A549 (cell line): ENCODE measurements around the gene SNRNP70. TPM values are rescaled to one million over a fixed set of nuclear protein-coding genes. Genes with fewer than 3 reads are reported as not detected.

Experiments used
- ATAC-seq, 2 experiments: fragments of 200-7000 bp in 1 of 2; fragments of >200 bp in 1 of 2; cut with Nextera tagmentation in 1 of 2; cut with Tn5 transposase in 1 of 2; 3 replicates each; pipeline versions ENCODE4 v1.8.0 to v1.9.1; 2018 to 2020; ENCODE audit warnings: mild to moderate bottlenecking in 1 of 2, moderate library complexity in 1 of 2
- CTCF ChIA-PET: fragments of 300-600 bp; sonication (Branson Sonifier 250); formaldehyde crosslinking; extraction: SDS; loops from one replicate; lab custom pipeline; 2021; ENCODE audit warnings: antibody characterized with exemption, inconsistent platforms; lab: Yijun Ruan, JAX
- POLR2A ChIA-PET: fragments of 350-600 bp; formaldehyde crosslinking; extraction: SDS; loops from one replicate; lab custom pipeline; 2021; ENCODE audit warnings: antibody characterized with exemption, inconsistent platforms; lab: Yijun Ruan, JAX
- DNase-seq, 2 experiments: peaks; one replicate each; pipeline versions ENCODE4 v3.0.0 to v3.0.0-alpha.2; 2011 to 2016; ENCODE audit warnings: low read depth in 1 of 2, low spot score in 1 of 2
- FAIRE-seq: peaks from 2 replicates; lab custom pipeline; 2011; peaks lifted over from hg19 to GRCh38; lab: Jason Lieb, UNC
- H3K27ac ChIP-seq, 2 experiments: fragments of >200 bp; sonication (Bioruptor Twin); formaldehyde crosslinking; 3 replicates each; pipeline ENCODE4 v1.5.1; 2016 to 2017
- H3K4me1 ChIP-seq: fragments of >200 bp; sonication (Bioruptor Twin); formaldehyde crosslinking; 3 replicates; pipeline ENCODE4 v1.6.1; 2016
- H3K4me2 ChIP-seq: fragments of >200 bp; sonication (Bioruptor Twin); formaldehyde crosslinking; 3 replicates; pipeline ENCODE4 v1.6.1; 2016
- H3K4me3 ChIP-seq: fragments of >200 bp; sonication (Bioruptor Twin); formaldehyde crosslinking; 3 replicates; pipeline ENCODE4 v1.5.1; 2016
- H3K9me3 ChIP-seq: fragments of >200 bp; sonication (Bioruptor Twin); formaldehyde crosslinking; 3 replicates; pipeline ENCODE4 v1.6.1; 2016
- BHLHE40 ChIP-seq: IDR thresholded peaks from 2 replicates; pipeline ENCODE4 v1.6.1; 2012; ENCODE audit warnings: low read depth, low read length, inconsistent platforms
- CBX2 ChIP-seq: fragments of 200-600 bp; sonication (generic); IDR thresholded peaks from 2 replicates; pipeline ENCODE4 v1.6.1; 2016; ENCODE audit warnings: low read depth, mild to moderate bottlenecking, borderline replicate concordance
- CBX8 ChIP-seq: fragments of 200-600 bp; sonication (generic); IDR thresholded peaks from 2 replicates; pipeline ENCODE4 v1.6.1; 2016
- CHD4 ChIP-seq: fragments of 200-600 bp; sonication (generic); IDR thresholded peaks from 2 replicates; pipeline ENCODE4 v1.6.1; 2016; ENCODE audit warnings: antibody characterized with exemption, mild to moderate bottlenecking, borderline replicate concordance
- EHF ChIP-seq: fragments of 250-450 bp; sonication (Bioruptor Pico); IDR thresholded peaks from 2 replicates; pipeline ENCODE4 v1.5.0; 2020; ENCODE audit warnings: mild to moderate bottlenecking
- FOSB ChIP-seq: fragments of 250-450 bp; sonication (Bioruptor Pico); IDR thresholded peaks from 2 replicates; pipeline ENCODE4 v1.5.0; 2020; ENCODE audit warnings: mild to moderate bottlenecking, moderate library complexity
- FOXS1 ChIP-seq: fragments of 250-450 bp; sonication (Bioruptor Pico); IDR thresholded peaks from 2 replicates; pipeline ENCODE4 v1.5.0; 2020; ENCODE audit warnings: mild to moderate bottlenecking, moderate library complexity
- HEYL ChIP-seq: fragments of 250-450 bp; sonication (Bioruptor Pico); IDR thresholded peaks from 2 replicates; pipeline ENCODE4 v1.8.0; 2021; ENCODE audit warnings: mild to moderate bottlenecking, moderate library complexity
- KDM5A ChIP-seq: fragments of 200-600 bp; sonication (generic); IDR thresholded peaks from 2 replicates; pipeline ENCODE4 v1.6.1; 2016; ENCODE audit warnings: antibody characterized with exemption, mild to moderate bottlenecking
- MAFK ChIP-seq: fragments of 450-650 bp; IDR thresholded peaks from 2 replicates; pipeline ENCODE4 v1.6.1; 2014; ENCODE audit not compliant: partially characterized antibody
- MYC ChIP-seq: IDR thresholded peaks from 2 replicates; pipeline ENCODE4 v1.6.1; 2012; ENCODE audit warnings: mild to moderate bottlenecking, inconsistent platforms, low read length, improper control_type of control experiment, borderline replicate concordance
- RAD21 ChIP-seq, 2 experiments: fragments of >200 bp in 1 of 2; sonication (Bioruptor Twin) in 1 of 2; formaldehyde crosslinking in 1 of 2; IDR thresholded peaks in 1 of 2; conservative IDR thresholded peaks in 1 of 2; 2 replicates in 1 of 2; 3 replicates in 1 of 2; pipeline ENCODE4 v1.6.1; 2012 to 2018; ENCODE audit warnings: inconsistent platforms in 1 of 2
- RFX5 ChIP-seq: fragments of 450-650 bp; IDR thresholded peaks from 2 replicates; pipeline ENCODE4 v1.7.1; 2014; ENCODE audit warnings: antibody characterized with exemption, mild to moderate bottlenecking, moderate library complexity
- SMC3 ChIP-seq: fragments of >200 bp; sonication (Bioruptor Twin); formaldehyde crosslinking; IDR thresholded peaks from 3 replicates; pipeline ENCODE4 v1.6.1; 2018; ENCODE audit warnings: inconsistent platforms
- ZC3H11A ChIP-seq: fragments of 450-650 bp; IDR thresholded peaks from 2 replicates; pipeline ENCODE4 v1.6.1; 2014; ENCODE audit warnings: antibody characterized with exemption, mild to moderate bottlenecking
- ZFP36 ChIP-seq: fragments of 450-650 bp; IDR thresholded peaks from 2 replicates; pipeline ENCODE4 v1.6.1; 2014; ENCODE audit warnings: borderline replicate concordance; ENCODE audit not compliant: partially characterized antibody
- ZSCAN20 ChIP-seq: fragments of 250-450 bp; sonication (Bioruptor Pico); IDR thresholded peaks from 2 replicates; pipeline ENCODE4 v1.8.0; 2022; ENCODE audit warnings: mild to moderate bottlenecking, moderate library complexity
- WGBS: methylation state at CpG from one replicate; pipeline ENCODE4 v1.1.6; 2017; ENCODE audit errors: missing lambda C conversion rate; 5-methylcytosine and 5-hydroxymethylcytosine counted together
- polyA plus RNA-seq, 4 experiments: library from polyadenylated mRNA; depleted of rRNA in 3 of 4; stranded (reverse); fragments of >200 nt; fragmentation: RNase III in 1 of 4; extraction: RNeasy Plus Mini Kit Qiagen cat#74134 plus additional on column Dnase treatment in 1 of 4; gene quantifications; 2 replicates in 3 of 4; 3 replicates in 1 of 4; pipeline ENCODE4 v1.2.3, GENCODE V29; 2011 to 2017
- TF ChIP-seq, protein P1 (sequence below): fragments of >200 bp; sonication (Bioruptor Twin); formaldehyde crosslinking; IDR thresholded peaks from 3 replicates; pipeline ENCODE4 v1.5.1; 2016
- TF ChIP-seq, protein P2 (sequence below): IDR thresholded peaks from 2 replicates; pipeline ENCODE4 v1.6.1; 2012
- TF ChIP-seq, protein P3 (sequence below): fragments of 450-650 bp; IDR thresholded peaks from 2 replicates; pipeline ENCODE4 v1.6.1; 2014; ENCODE audit warnings: antibody characterized with exemption
- TF ChIP-seq, protein P4 (sequence below): IDR thresholded peaks from 2 replicates; pipeline ENCODE4 v1.6.1; 2012; ENCODE audit warnings: low read depth, borderline replicate concordance
- TF ChIP-seq, protein P5 (sequence below): IDR thresholded peaks from 2 replicates; pipeline ENCODE4 v1.6.1; 2012
- TF ChIP-seq, protein P6 (sequence below): fragments of 200-600 bp; sonication (generic); IDR thresholded peaks from 2 replicates; pipeline ENCODE4 v1.6.1; 2016; ENCODE audit warnings: antibody characterized with exemption, mild to moderate bottlenecking, moderate library complexity

The SNRNP70 gene
- polyA plus RNA-seq, 2 of the 4 experiments (the other 2 are of a cell fraction), result 214 to 350 TPM

DNA sequence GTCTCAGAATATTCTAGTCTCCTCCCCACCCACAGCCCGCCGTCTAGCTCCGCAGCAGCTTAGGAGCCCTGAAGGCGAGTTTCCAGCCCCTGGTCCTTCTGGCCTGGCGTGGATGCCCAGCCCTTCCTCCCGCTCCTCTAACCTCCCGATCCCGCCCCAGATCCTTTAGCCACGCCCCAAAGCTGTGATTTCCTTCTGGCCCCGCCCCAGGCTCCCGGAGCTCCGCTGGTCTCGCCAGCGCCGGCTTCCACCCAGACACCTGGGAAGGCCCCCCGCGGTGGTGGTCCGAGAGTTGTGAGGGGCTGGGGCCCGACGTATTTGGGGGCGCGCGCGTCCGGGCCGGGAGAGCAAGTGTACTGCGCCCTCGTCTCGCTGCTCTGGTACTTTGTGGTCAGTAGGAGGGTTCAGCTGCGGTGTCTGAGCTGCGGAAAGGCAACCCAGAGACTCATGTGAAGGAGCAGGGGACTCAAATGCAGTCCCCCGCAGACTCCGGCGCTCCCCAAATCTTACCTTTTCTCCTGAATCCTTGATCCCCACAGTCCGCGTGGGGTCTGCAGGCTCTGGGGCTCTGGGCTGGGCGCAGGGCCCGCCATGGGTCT is 27.5 kb upstream of the SNRNP70 start, which contains the start of gene CGB7:
CGB7 (minus strand) TSS at position 114 of the 599 bp plus-strand sequence. CDS start 2,374 bp downstream, outside the sequence.
- ChIA-PET POLR2A (interaction anchor here (1.5 kb wide), 1 partner anchor 39 kb away, joined by 4 read pairs; no protein-coding TSS in a partner anchor), CTCF (interaction anchor here (0.8 to 7.3 kb wide), 6 partner anchors 9 to 65 kb away, joined by 3 to 96 read pairs (median 16); partner anchors contain the start of genes GYS1, KCNA7 and RUVBL2)
- no peak for FAIRE-seq
- no peaks in the 10 kb centered on the region for H3K9me3 ChIP-seq
- peak; percentile 27 to 74; a peak in 3 of 6 replicates for ATAC-seq
- peak; percentile 57 to 77 for DNase-seq
- peak within 1 kb of the TSS; percentile 54 for H3K4me3 ChIP-seq
- peak within 1 kb of the TSS; percentile 85 for H3K4me2 ChIP-seq
- no peak for TF ChIP-seq BHLHE40
- no peak for TF ChIP-seq EHF (CRISPR knock-in tag)
- no peak for TF ChIP-seq MAFK
- TF ChIP-seq, protein P1, sequence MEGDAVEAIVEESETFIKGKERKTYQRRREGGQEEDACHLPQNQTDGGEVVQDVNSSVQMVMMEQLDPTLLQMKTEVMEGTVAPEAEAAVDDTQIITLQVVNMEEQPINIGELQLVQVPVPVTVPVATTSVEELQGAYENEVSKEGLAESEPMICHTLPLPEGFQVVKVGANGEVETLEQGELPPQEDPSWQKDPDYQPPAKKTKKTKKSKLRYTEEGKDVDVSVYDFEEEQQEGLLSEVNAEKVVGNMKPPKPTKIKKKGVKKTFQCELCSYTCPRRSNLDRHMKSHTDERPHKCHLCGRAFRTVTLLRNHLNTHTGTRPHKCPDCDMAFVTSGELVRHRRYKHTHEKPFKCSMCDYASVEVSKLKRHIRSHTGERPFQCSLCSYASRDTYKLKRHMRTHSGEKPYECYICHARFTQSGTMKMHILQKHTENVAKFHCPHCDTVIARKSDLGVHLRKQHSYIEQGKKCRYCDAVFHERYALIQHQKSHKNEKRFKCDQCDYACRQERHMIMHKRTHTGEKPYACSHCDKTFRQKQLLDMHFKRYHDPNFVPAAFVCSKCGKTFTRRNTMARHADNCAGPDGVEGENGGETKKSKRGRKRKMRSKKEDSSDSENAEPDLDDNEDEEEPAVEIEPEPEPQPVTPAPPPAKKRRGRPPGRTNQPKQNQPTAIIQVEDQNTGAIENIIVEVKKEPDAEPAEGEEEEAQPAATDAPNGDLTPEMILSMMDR, result no peak
- no peak for TF ChIP-seq RFX5
- TF ChIP-seq RAD21 (conservative IDR thresholded peaks at IDR 0.05 in 1 of 2, IDR thresholded peaks at IDR 0.05 in 1 of 2), result no peak
- no peak for TF ChIP-seq CHD4
- TF ChIP-seq, protein P2, sequence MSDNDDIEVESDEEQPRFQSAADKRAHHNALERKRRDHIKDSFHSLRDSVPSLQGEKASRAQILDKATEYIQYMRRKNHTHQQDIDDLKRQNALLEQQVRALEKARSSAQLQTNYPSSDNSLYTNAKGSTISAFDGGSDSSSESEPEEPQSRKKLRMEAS, result no peak
- 53% methylated on average over 34 of the region's 38 CpGs for WGBS
- peaks cover 11% of the 10 kb centered on the region for H3K4me1 ChIP-seq
- peak within 1 kb of the TSS; percentile 64 to 87; a peak in 5 of 6 replicates for H3K27ac ChIP-seq

DNA sequence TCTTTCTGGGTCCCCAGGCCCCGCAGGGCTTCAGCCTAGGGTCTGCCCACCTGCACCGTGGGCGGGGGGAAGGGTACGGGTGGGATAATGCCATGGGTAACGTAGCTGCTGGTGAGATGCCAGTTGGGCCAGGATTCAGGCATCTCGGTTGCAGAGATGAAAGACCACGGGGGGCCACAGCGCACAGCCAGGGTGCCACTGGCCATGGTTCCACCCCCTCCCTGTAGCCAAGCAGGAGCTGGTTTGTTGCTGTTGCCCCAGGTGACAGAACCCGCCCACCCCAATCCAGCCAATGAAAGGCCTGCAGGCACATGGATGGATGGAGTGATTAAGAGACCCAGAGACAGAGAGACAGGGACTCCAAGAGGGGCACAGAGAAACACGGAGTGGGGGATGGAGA is 26.7 kb upstream of the SNRNP70 start:
- H3K4me3 ChIP-seq, result no peak overlapping the region
- peak in 1 of 2 experiments; percentile 56 for DNase-seq
- peak in 1 of 2 experiments; percentile 39; a peak in 3 of 6 replicates for ATAC-seq
- CTCF ChIA-PET, result interaction anchor here (1.0 to 7.3 kb wide), 7 partner anchors 14 to 150 kb away, joined by 3 to 96 read pairs (median 5); partner anchors contain the start of genes GYS1, KCNA7 and RUVBL2
- H3K4me2 ChIP-seq, result no peak overlapping the region
- no peak for FAIRE-seq
- H3K9me3 ChIP-seq, result no peaks in the 10 kb centered on the region
- POLR2A ChIA-PET, result interaction anchor here (1.5 kb wide), 1 partner anchor 39 kb away, joined by 4 read pairs; no protein-coding TSS in a partner anchor
- peaks cover 11% of the 10 kb centered on the region for H3K4me1 ChIP-seq
- no peak overlapping the region for H3K27ac ChIP-seq
- no peak for TF ChIP-seq FOSB (CRISPR knock-in tag)
- no peak for TF ChIP-seq SMC3
- no peak for TF ChIP-seq EHF (CRISPR knock-in tag)
- TF ChIP-seq CBX2, result no peak
- TF ChIP-seq ZFP36, result no peak
- TF ChIP-seq, protein P3, sequence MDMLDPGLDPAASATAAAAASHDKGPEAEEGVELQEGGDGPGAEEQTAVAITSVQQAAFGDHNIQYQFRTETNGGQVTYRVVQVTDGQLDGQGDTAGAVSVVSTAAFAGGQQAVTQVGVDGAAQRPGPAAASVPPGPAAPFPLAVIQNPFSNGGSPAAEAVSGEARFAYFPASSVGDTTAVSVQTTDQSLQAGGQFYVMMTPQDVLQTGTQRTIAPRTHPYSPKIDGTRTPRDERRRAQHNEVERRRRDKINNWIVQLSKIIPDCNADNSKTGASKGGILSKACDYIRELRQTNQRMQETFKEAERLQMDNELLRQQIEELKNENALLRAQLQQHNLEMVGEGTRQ, result no peak
- no peak for TF ChIP-seq HEYL (CRISPR knock-in tag)
- TF ChIP-seq, protein P4, sequence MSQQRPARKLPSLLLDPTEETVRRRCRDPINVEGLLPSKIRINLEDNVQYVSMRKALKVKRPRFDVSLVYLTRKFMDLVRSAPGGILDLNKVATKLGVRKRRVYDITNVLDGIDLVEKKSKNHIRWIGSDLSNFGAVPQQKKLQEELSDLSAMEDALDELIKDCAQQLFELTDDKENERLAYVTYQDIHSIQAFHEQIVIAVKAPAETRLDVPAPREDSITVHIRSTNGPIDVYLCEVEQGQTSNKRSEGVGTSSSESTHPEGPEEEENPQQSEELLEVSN, result no peak
- no peak for TF ChIP-seq FOXS1 (CRISPR knock-in tag)
- no peak for TF ChIP-seq KDM5A
- TF ChIP-seq RAD21 (conservative IDR thresholded peaks at IDR 0.05 in 1 of 2, IDR thresholded peaks at IDR 0.05 in 1 of 2), result no peak
- no peak for TF ChIP-seq MYC
- TF ChIP-seq, all 56 proteins: peak for 0
- WGBS, result 81% methylated on average over 10 of the region's 10 CpGs

DNA sequence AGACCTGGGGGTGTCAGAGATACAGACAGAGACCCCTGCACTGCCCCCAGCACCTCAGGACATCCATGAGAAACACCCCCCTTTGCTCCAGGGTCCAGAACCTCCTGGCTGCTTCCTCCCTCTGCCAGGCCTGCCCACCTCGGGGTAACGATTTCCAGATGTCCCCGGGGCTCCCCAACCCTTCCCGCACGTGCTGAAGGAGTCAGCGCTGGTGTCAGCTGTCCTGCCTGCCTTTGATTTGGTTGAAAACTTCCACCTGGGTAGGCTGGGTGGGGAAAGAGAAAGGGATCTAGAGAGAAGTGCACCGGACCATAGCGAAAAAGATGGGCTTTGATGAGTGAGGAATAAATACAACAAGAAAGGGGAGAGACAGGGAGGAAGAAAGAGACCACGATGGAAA is 26.2 kb upstream of the SNRNP70 start:
- Histone ChIP-seq H3K27ac (no peak overlapping the region), H3K4me3 (no peak overlapping the region), H3K4me1 (peaks cover 12% of the 10 kb centered on the region), H3K4me2 (no peak overlapping the region), H3K9me3 (no peaks in the 10 kb centered on the region)
- ChIA-PET POLR2A (no interaction called here), CTCF (interaction anchor here (1.0 to 7.3 kb wide), 10 partner anchors 14 to 271 kb away, joined by 3 to 96 read pairs (median 8); partner anchors contain the start of genes GYS1, KCNA7 and RUVBL2)
- DNase-seq (no peak), FAIRE-seq (no peak), ATAC-seq (no peak)
- 85% methylated on average over 9 of the region's 9 CpGs for WGBS
- TF ChIP-seq ZC3H11A (no peak), ZSCAN20 (CRISPR knock-in tag) (no peak), CBX8 (no peak), FOSB (CRISPR knock-in tag) (no peak)
- TF ChIP-seq, protein P5, sequence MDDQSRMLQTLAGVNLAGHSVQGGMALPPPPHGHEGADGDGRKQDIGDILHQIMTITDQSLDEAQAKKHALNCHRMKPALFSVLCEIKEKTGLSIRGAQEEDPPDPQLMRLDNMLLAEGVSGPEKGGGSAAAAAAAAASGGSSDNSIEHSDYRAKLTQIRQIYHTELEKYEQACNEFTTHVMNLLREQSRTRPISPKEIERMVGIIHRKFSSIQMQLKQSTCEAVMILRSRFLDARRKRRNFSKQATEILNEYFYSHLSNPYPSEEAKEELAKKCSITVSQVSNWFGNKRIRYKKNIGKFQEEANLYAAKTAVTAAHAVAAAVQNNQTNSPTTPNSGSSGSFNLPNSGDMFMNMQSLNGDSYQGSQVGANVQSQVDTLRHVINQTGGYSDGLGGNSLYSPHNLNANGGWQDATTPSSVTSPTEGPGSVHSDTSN, result no peak
- TF ChIP-seq, protein P3, result no peak
- TF ChIP-seq, protein P6, sequence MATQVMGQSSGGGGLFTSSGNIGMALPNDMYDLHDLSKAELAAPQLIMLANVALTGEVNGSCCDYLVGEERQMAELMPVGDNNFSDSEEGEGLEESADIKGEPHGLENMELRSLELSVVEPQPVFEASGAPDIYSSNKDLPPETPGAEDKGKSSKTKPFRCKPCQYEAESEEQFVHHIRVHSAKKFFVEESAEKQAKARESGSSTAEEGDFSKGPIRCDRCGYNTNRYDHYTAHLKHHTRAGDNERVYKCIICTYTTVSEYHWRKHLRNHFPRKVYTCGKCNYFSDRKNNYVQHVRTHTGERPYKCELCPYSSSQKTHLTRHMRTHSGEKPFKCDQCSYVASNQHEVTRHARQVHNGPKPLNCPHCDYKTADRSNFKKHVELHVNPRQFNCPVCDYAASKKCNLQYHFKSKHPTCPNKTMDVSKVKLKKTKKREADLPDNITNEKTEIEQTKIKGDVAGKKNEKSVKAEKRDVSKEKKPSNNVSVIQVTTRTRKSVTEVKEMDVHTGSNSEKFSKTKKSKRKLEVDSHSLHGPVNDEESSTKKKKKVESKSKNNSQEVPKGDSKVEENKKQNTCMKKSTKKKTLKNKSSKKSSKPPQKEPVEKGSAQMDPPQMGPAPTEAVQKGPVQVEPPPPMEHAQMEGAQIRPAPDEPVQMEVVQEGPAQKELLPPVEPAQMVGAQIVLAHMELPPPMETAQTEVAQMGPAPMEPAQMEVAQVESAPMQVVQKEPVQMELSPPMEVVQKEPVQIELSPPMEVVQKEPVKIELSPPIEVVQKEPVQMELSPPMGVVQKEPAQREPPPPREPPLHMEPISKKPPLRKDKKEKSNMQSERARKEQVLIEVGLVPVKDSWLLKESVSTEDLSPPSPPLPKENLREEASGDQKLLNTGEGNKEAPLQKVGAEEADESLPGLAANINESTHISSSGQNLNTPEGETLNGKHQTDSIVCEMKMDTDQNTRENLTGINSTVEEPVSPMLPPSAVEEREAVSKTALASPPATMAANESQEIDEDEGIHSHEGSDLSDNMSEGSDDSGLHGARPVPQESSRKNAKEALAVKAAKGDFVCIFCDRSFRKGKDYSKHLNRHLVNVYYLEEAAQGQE, result no peak
